ENCODE results near the gene MYL12B. TPM values are rescaled to one million over a fixed set of nuclear protein-coding genes. Genes with fewer than 3 reads are reported as not detected.

The MYL12B gene
- total RNA-seq, 1 donor from 2014 or later = 298 TPM

DNA sequence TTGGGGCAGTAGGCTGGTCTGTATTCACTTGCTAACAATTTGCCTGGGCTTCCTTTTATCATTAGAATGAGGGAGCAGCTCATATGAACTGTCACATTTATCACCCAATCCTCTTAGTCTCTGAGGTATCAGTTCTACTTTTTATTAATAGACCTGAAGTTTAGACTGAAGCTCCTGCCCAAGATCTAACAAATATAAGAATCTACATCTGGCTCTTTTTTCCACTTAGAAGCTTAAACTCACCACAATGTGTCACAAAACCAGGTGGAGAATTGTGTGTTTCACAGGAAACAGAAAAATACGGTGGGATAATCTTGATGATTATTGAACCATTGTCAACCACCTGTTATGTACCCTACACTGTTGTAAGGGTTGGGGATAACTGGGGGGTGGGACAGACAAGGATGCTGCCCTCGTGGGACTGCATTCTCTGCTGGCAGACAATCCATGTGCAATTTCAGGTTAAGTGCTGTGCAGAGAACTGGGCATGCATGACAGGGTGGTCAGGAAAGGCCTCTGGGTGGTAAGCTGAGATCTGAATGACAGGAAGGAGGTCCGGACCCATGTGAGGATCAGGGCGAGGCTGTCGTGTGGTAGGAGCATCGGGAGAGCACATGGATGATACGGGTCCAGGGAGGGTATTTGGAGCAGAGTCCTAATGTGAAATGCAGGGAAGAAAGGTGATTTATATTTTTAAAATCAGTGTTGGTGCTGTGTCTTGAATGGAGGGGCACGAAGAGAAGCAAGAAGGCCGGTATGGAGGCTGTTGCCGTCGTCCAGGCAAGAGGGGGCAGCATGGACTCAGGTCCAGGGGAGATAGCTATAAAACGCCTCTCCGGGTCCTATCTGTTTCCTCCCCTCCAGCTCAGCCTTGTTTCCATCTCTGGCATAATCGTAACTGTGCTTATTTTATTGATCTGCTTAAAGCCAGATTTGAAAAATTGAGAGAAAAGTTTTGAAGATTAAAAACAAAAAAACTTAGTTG, 17.6 kb downstream of the MYL12B start:
- DNase-seq (ENCODE audit: low spot score) = no peak
- TF ChIP-seq, protein P1, sequence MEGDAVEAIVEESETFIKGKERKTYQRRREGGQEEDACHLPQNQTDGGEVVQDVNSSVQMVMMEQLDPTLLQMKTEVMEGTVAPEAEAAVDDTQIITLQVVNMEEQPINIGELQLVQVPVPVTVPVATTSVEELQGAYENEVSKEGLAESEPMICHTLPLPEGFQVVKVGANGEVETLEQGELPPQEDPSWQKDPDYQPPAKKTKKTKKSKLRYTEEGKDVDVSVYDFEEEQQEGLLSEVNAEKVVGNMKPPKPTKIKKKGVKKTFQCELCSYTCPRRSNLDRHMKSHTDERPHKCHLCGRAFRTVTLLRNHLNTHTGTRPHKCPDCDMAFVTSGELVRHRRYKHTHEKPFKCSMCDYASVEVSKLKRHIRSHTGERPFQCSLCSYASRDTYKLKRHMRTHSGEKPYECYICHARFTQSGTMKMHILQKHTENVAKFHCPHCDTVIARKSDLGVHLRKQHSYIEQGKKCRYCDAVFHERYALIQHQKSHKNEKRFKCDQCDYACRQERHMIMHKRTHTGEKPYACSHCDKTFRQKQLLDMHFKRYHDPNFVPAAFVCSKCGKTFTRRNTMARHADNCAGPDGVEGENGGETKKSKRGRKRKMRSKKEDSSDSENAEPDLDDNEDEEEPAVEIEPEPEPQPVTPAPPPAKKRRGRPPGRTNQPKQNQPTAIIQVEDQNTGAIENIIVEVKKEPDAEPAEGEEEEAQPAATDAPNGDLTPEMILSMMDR (IDR thresholded peaks at IDR 0.05; ENCODE audit: unreplicated experiment) = no peak
- Mint-ChIP-seq H3K4me3 (ENCODE audit: unreplicated experiment) (no peak overlapping the region), H3K27ac (ENCODE audit: unreplicated experiment) (peak overlapping the region; percentile 49), H3K36me3 (ENCODE audit: low read depth, unreplicated experiment) (peaks cover 9% of the 10 kb centered on the region), H3K27me3 (ENCODE audit: unreplicated experiment) (no peaks in the 10 kb centered on the region), H3K4me1 (ENCODE audit: unreplicated experiment) (peaks cover 41% of the 10 kb centered on the region), H3K9me3 (ENCODE audit: unreplicated experiment) (no peaks in the 10 kb centered on the region)

DNA sequence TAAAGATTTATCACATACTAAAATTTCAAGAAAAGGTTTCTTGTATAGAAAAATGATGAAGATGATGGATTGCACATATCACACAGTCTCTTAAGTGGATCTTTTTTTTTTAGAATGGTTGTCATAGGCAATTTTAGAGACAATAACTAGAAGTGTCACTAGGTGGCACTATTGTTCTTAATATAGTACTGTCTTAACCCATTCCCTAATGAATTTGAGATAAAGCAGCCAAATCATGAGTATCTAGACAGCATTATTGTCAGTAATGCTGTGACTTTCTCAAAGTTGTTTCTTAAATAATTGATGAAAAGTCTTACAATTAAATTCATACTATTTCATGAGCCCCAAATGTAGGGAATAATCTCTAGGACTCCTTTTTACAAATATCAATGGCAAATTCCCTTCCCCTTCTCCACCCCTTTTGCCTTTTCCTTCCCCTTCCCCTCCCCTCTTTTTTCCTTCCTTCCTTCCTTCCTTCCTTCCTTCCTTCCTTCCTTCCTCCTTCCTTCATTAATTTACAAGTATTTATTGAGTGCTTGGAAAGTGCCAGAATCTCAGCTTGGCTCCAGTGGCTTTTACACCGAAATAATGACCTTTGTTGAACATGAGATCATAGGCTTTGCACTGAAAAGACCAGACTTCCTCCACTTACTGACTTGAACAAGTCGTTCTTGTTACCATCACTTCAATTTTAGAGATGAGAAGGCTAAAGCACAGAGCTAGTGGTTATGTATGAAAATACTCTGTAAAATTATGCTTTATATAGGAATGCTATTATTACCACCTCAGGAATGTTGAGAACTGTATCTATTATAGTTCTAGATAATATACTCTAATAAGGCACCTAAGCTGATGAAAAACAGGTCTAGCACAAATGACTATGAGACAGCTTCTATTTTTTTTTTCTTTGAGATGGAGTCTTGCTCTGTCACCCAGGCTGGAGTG, 19.8 kb downstream of the MYL12B start:
- peaks cover 9% of the 10 kb centered on the region for H3K36me3 Mint-ChIP-seq (ENCODE audit: low read depth, unreplicated experiment)
- no peak for DNase-seq (ENCODE audit: low spot score)
- H3K27me3 Mint-ChIP-seq (ENCODE audit: unreplicated experiment) = no peaks in the 10 kb centered on the region
- no peak overlapping the region for H3K4me3 Mint-ChIP-seq (ENCODE audit: unreplicated experiment)
- peak overlapping the region; percentile 28 for H3K27ac Mint-ChIP-seq (ENCODE audit: unreplicated experiment)
- peaks cover 41% of the 10 kb centered on the region for H3K4me1 Mint-ChIP-seq (ENCODE audit: unreplicated experiment)
- TF ChIP-seq, protein P1 (IDR thresholded peaks at IDR 0.05; ENCODE audit: unreplicated experiment) = peak; percentile 82
- H3K9me3 Mint-ChIP-seq (ENCODE audit: unreplicated experiment) = no peaks in the 10 kb centered on the region

DNA sequence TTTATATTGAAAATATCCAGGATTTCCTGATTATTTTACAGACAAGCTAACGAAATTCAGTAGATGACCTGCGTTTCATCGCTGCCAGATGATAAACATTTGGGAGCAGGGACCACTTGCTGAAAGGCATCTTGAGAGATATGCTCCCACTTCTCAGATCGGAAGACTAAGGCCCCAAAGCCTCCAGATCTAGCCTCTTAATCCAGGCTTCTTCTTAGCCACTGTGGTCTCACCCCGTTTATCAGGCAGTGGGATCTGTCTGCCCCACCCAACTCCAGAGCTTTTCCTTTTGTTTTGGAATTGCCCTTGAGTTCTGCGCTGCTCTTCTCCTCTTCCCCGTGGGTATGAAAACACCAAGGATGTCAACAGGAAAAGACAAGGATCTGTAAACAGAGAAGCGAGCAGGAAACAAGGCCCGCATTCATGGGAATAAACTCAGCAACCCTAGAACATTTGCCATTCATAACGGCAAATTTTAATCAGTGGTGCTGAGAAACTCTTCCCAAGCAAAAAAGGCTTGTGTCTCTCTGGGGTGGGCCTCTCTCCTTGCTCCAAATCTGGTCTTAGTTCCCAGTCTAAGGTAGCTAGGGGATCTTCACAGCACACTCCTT, 21.4 kb downstream of the MYL12B start:
- no peaks in the 10 kb centered on the region for H3K9me3 Mint-ChIP-seq (ENCODE audit: unreplicated experiment)
- no peaks in the 10 kb centered on the region for H3K36me3 Mint-ChIP-seq (ENCODE audit: low read depth, unreplicated experiment)
- H3K4me1 Mint-ChIP-seq (ENCODE audit: unreplicated experiment) = peaks cover 31% of the 10 kb centered on the region
- TF ChIP-seq, protein P1 (IDR thresholded peaks at IDR 0.05; ENCODE audit: unreplicated experiment) = no peak
- H3K27ac Mint-ChIP-seq (ENCODE audit: unreplicated experiment) = peak overlapping the region; percentile 72
- no peak overlapping the region for H3K4me3 Mint-ChIP-seq (ENCODE audit: unreplicated experiment)
- DNase-seq (ENCODE audit: low spot score) = no peak
- H3K27me3 Mint-ChIP-seq (ENCODE audit: unreplicated experiment) = peaks cover 1% of the 10 kb centered on the region

DNA sequence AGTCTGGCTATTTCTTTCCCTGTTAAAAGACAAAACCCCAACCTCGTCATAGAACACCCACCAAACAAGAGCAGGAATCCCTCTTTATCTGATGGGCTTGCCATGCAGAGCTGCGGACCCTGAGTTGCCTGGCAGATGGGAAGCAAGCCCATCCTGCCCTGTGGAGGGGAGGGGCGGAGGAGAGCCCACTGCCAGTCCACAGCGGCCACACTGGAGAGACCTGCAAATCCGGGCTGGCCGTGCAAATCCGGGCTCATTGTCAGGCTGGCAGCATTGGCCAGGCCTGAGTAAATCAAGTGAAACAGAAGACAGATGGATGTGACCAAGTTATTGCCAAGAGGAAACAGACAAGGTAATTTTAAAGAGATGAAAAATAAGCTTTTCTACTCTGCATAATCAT, 22.0 kb downstream of the MYL12B start:
- Mint-ChIP-seq H3K27me3 (ENCODE audit: unreplicated experiment) (peaks cover 1% of the 10 kb centered on the region), H3K27ac (ENCODE audit: unreplicated experiment) (peak overlapping the region; percentile 72), H3K4me1 (ENCODE audit: unreplicated experiment) (peaks cover 29% of the 10 kb centered on the region), H3K9me3 (ENCODE audit: unreplicated experiment) (no peaks in the 10 kb centered on the region), H3K36me3 (ENCODE audit: low read depth, unreplicated experiment) (no peaks in the 10 kb centered on the region), H3K4me3 (ENCODE audit: unreplicated experiment) (no peak overlapping the region)
- no peak for DNase-seq (ENCODE audit: low spot score)
- TF ChIP-seq, protein P1 (IDR thresholded peaks at IDR 0.05; ENCODE audit: unreplicated experiment) = no peak

Measured in endothelial cell (in vitro differentiated cells).